DOHH2 (cell line): Measurements from ENCODE around the gene LSS.

ENCODE experiments used
- EZH2phosphoT487 ChIP-seq: fragments of 200-600 bp; sonication (generic); IDR thresholded peaks from 2 replicates; pipeline ENCODE4 v1.6.1; 2017; ENCODE audit warnings: borderline replicate concordance, mild to moderate bottlenecking, antibody characterized with exemption, low read length, moderate library complexity, mixed read lengths
- TF ChIP-seq, protein P1 (sequence below): fragments of 200-600 bp; sonication (generic); IDR thresholded peaks from one replicate; pipeline ENCODE4 v1.5.1; 2014; ENCODE audit warnings: antibody characterized with exemption, mild to moderate bottlenecking, low read depth, low read length; ENCODE audit not compliant: poor library complexity, severe bottlenecking

DNA sequence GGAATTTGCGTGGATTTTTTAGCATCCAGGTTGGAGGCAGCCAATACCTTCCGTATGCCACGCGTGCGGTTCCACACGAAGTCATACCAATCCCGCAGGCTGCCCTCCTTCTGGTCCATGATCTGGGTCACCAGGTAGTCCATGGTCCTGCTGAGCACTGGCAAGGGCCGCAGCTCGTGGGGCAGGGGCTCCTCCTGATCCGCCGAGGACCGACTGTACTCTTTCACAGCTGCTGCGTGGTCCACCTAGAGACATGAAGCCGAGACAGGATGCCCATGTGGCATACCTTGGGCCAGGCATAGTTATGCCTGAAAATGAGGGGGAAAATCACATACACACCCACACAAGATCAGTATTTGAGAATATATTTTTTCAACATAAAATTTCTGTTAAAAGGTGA is 44.8 kb upstream of the LSS start:
- TF ChIP-seq, protein P1, sequence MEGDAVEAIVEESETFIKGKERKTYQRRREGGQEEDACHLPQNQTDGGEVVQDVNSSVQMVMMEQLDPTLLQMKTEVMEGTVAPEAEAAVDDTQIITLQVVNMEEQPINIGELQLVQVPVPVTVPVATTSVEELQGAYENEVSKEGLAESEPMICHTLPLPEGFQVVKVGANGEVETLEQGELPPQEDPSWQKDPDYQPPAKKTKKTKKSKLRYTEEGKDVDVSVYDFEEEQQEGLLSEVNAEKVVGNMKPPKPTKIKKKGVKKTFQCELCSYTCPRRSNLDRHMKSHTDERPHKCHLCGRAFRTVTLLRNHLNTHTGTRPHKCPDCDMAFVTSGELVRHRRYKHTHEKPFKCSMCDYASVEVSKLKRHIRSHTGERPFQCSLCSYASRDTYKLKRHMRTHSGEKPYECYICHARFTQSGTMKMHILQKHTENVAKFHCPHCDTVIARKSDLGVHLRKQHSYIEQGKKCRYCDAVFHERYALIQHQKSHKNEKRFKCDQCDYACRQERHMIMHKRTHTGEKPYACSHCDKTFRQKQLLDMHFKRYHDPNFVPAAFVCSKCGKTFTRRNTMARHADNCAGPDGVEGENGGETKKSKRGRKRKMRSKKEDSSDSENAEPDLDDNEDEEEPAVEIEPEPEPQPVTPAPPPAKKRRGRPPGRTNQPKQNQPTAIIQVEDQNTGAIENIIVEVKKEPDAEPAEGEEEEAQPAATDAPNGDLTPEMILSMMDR, result no peak
- no peak for TF ChIP-seq EZH2phosphoT487
